ELF-1 (cell line): ENCODE measurements around the gene GADD45G.

ENCODE experiments used
- DNase-seq: peaks from one replicate; pipeline ENCODE4 v3.0.0-alpha.2; 2016; ENCODE audit warnings: low read depth, low spot score

GADD45G gene

DNA sequence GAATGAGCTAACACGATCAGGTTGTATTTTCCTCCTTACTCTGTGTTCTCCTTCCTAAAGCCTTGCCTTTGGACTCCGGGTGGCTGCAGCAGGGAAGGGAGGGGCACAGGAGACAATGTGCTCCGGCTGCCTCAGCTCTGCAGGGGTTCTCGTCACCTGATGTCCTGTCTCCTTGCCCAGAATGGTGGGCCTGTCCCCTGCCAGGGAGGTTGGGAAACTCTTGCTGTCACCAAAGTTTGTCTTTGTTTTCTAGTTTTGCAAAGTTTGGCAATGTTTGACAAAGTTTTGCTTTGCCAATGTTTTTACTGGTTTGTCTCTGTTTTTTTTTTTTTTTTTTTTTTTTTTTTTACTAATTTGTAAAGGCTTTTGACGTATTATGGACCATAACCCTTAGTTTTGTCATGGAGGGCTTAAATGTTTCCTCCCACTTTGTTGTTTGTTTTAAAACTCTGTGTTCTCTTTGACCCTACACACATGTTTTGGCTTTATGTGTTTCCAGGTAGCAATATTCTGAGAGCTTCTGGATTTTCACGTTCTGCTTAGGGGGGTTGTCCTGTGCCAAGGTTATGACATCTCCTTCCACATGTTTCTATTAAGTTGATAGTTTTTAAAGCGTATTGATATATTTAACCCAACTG lies 49.3 kb downstream of the GADD45G start:
- DNase-seq = no peak

DNA sequence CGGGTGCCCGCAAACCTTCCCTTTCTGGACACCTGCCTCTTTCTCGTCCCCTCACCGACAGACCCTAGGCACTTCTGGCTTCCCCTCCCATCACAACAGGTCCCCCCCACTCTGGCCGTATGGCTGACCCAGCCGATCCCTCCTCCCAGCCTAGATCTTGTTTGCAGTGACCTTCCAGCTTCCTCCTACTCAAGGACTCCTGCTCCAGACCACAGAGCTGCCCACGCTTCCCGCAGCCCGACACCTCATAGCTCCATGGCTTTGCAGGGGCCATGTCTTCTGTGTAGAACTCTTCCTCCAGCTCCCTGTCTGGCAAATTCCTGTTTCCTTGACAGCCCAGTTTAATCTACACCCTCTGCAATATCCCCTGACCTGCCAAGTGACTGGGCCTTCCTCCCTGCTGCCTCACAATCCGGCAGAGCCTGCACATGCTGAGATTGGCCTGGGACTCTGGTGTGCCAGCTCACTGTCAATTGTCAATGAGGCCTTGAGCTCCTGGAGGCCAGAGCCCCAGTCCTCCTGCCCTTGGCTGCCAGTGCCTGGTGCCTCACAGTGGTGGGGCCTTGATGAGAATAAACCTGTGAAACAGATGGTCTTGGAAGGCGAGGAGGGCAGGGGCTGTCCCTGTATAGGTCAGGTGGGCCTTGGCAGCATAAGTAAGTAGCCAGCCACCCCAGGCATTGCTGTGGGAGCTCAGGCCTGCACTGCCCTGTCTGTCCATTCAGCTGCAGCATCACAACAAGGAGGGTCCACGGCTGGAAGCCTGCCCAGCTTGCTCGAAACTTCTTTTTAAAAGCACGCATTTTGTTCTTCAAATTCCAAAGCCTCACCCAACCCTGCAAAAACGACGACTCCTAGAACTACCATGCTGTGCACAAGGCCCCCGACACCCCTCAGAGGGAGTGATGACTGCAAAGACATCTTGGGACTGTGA lies 50.5 kb downstream of the GADD45G start:
- DNase-seq = no peak
